ENCODE data around the gene GRAMD4. TPM values are rescaled to one million over a fixed set of nuclear protein-coding genes. Genes with fewer than 3 reads are reported as not detected.

Gene GRAMD4
- total RNA-seq, 1 experiment from 2014 or later, result 25.3 TPM

DNA sequence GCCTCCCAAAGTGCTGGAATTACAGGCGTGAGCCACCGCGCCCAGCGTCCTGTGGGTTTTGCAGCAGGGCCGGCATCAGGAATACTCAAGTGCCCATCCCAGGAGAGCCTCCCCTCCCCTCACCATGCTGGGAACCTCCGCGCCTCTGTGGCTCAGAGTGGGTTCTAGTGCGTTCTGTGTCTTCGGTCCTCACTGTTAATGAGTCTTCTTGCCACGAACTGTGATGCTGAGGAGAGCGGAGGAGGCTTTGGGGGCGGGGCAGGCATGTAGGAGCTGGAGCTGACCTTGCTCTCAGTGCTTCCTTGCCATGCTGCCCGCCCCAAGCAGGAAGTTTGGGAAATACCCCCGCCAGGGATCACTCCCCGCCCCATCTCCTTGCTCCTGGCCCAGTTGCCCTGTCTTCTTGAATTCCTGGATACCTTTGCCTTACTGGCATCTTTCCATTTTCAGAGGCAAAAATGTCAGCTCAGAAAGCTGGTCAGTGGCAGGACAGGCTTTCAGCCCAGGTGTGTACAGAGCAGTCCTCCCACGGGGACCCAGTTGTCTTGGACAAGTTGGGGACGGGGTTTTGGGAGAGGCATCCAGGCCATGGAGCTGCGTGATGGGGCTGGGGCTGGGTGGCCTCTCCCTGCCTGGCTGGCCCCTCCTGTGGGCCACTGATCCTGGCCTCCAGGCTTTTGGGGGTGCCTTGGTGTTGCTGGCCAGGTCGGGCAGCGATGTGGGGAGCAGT lies 5.1 kb downstream of the GRAMD4 start:
- Histone ChIP-seq H4K20me1 (ENCODE audit: low read length) (no peaks in the 10 kb centered on the region), H3K27ac (ENCODE audit: low read length) (no peak overlapping the region), H3K4me2 (ENCODE audit: low read length) (no peak overlapping the region), H3K4me1 (ENCODE audit: insufficient read depth, low read length) (no peaks in the 10 kb centered on the region), H2AFZ (ENCODE audit: low read length) (no peak overlapping the region), H3K9ac (ENCODE audit: low read length) (no peak overlapping the region), H3K36me3 (ENCODE audit: low read depth, low read length) (no peaks in the 10 kb centered on the region), H3F3A (ENCODE audit: low read length, unreplicated experiment) (no peaks in the 10 kb centered on the region), H3K79me2 (ENCODE audit: low read length) (no peaks in the 10 kb centered on the region), H3K9me2 (replicated peaks; ENCODE audit: low read length) (no peaks in the 10 kb centered on the region), H3K27me3 (ENCODE audit: low read length) (no peaks in the 10 kb centered on the region), H3K4me3 (ENCODE audit: low read length) (no peak overlapping the region), H3K9me3 (ENCODE audit: low read length) (no peaks in the 10 kb centered on the region)
- POLR2A ChIA-PET (ENCODE audit: unreplicated experiment), result no interaction called here
- DNase-seq (no peak), ATAC-seq (no peak)
- CTCF ChIA-PET, result no interaction called here
- TF ChIP-seq EZH2 (IDR thresholded peaks at IDR 0.05; ENCODE audit: low read length, unreplicated experiment) (no peak), CTCF (conservative IDR thresholded peaks at IDR 0.05; ENCODE audit: low read depth, low read length) (no peak), EZH2phosphoT487 (IDR thresholded peaks at IDR 0.05; ENCODE audit: borderline replicate concordance, low read length) (no peak)
- intact Hi-C loops (cut with micrococcal nuclease), result no loop called here
- BruUV-seq (replicated peaks), result no TSS peak

GRCh38 chr22:46625843-46626349 lies 5.7 kb downstream of the GRAMD4 start:
- H3K4me2 ChIP-seq (ENCODE audit: low read length), result no peak overlapping the region
- BruUV-seq (replicated peaks), result no TSS peak
- no peak overlapping the region for H2AFZ ChIP-seq (ENCODE audit: low read length)
- no peaks in the 10 kb centered on the region for H3K36me3 ChIP-seq (ENCODE audit: low read depth, low read length)
- no peak overlapping the region for H3K4me3 ChIP-seq (ENCODE audit: low read length)
- no peaks in the 10 kb centered on the region for H3K27me3 ChIP-seq (ENCODE audit: low read length)
- H3K79me2 ChIP-seq (ENCODE audit: low read length), result no peaks in the 10 kb centered on the region
- no peaks in the 10 kb centered on the region for H3F3A ChIP-seq (ENCODE audit: low read length, unreplicated experiment)
- intact Hi-C loops (cut with micrococcal nuclease), result no loop called here
- H3K9me2 ChIP-seq (replicated peaks; ENCODE audit: low read length), result no peaks in the 10 kb centered on the region
- no peak overlapping the region for H3K27ac ChIP-seq (ENCODE audit: low read length)
- no peaks in the 10 kb centered on the region for H3K9me3 ChIP-seq (ENCODE audit: low read length)
- H3K4me1 ChIP-seq (ENCODE audit: insufficient read depth, low read length), result no peaks in the 10 kb centered on the region
- H4K20me1 ChIP-seq (ENCODE audit: low read length), result no peaks in the 10 kb centered on the region
- no peak for ATAC-seq
- no peak for TF ChIP-seq CTCF (conservative IDR thresholded peaks at IDR 0.05; ENCODE audit: low read depth, low read length)
- no peak for TF ChIP-seq EZH2phosphoT487 (IDR thresholded peaks at IDR 0.05; ENCODE audit: borderline replicate concordance, low read length)
- no peak for TF ChIP-seq EZH2 (IDR thresholded peaks at IDR 0.05; ENCODE audit: low read length, unreplicated experiment)
- H3K9ac ChIP-seq (ENCODE audit: low read length), result no peak overlapping the region
- ChIA-PET CTCF (no interaction called here), POLR2A (ENCODE audit: unreplicated experiment) (no interaction called here)
- no peak for DNase-seq

GRCh38 chr22:46626356-46626755 lies 6.2 kb downstream of the GRAMD4 start:
- Histone ChIP-seq H2AFZ (ENCODE audit: low read length) (no peak overlapping the region), H4K20me1 (ENCODE audit: low read length) (no peaks in the 10 kb centered on the region), H3K79me2 (ENCODE audit: low read length) (no peaks in the 10 kb centered on the region), H3K36me3 (ENCODE audit: low read depth, low read length) (no peaks in the 10 kb centered on the region), H3K4me3 (ENCODE audit: low read length) (no peak overlapping the region), H3F3A (ENCODE audit: low read length, unreplicated experiment) (no peaks in the 10 kb centered on the region), H3K27ac (ENCODE audit: low read length) (no peak overlapping the region), H3K4me1 (ENCODE audit: insufficient read depth, low read length) (no peaks in the 10 kb centered on the region), H3K4me2 (ENCODE audit: low read length) (no peak overlapping the region), H3K27me3 (ENCODE audit: low read length) (no peaks in the 10 kb centered on the region), H3K9me3 (ENCODE audit: low read length) (no peaks in the 10 kb centered on the region), H3K9me2 (replicated peaks; ENCODE audit: low read length) (no peaks in the 10 kb centered on the region), H3K9ac (ENCODE audit: low read length) (no peak overlapping the region)
- TF ChIP-seq CTCF (conservative IDR thresholded peaks at IDR 0.05; ENCODE audit: low read depth, low read length) (no peak), EZH2phosphoT487 (IDR thresholded peaks at IDR 0.05; ENCODE audit: borderline replicate concordance, low read length) (no peak), EZH2 (IDR thresholded peaks at IDR 0.05; ENCODE audit: low read length, unreplicated experiment) (no peak)
- DNase-seq (no peak), ATAC-seq (no peak)
- intact Hi-C loops (cut with micrococcal nuclease), result no loop called here
- no TSS peak for BruUV-seq (replicated peaks)
- ChIA-PET CTCF (no interaction called here), POLR2A (ENCODE audit: unreplicated experiment) (no interaction called here)
